ENCODE measurements around the gene GSN. TPM values are rescaled to one million over a fixed set of nuclear protein-coding genes. Genes with fewer than 3 reads are reported as not detected.

GSN gene
- total RNA-seq, 2 experiments from 2014 or later: 2.6 to 2.7 TPM

- H3K27ac Mint-ChIP-seq: no peak overlapping the region
- H3K4me3 ChIP-seq (ENCODE audit: low read length): no peak overlapping the region
- CTCF ChIA-PET: interaction anchor here (1.0 kb wide), 1 partner anchor 9 kb away, joined by 3 read pairs; no protein-coding TSS in a partner anchor
- DNase-seq: no peak
- no peak overlapping the region for H3K4me3 Mint-ChIP-seq
- H3K27ac ChIP-seq (ENCODE audit: low read depth in 1 of 2, low read length in 2 of 2): no peak overlapping the region
- no peaks in the 10 kb centered on the region for H3K36me3 ChIP-seq (ENCODE audit: insufficient read depth, low read length)
- intact Hi-C loops (cut with DNase I, micrococcal nuclease): no loop called here
- no peaks in the 10 kb centered on the region for H3K27me3 ChIP-seq (ENCODE audit: control insufficient read depth in 1 of 2, insufficient read depth in 2 of 2, low read length in 2 of 2)
- no peaks in the 10 kb centered on the region for H3K9me3 ChIP-seq (ENCODE audit: control insufficient read depth in 1 of 2, insufficient read depth in 1 of 2, low read length in 2 of 2)
- no peaks in the 10 kb centered on the region for H3K4me1 Mint-ChIP-seq (ENCODE audit: low read depth)
- H3K4me1 ChIP-seq (ENCODE audit: insufficient read depth, low read length): no peaks in the 10 kb centered on the region
- TF ChIP-seq CTCF (IDR thresholded peaks at IDR 0.05): no peak
- POLR2A ChIA-PET: no interaction called here
- H3K27me3 Mint-ChIP-seq: no peaks in the 10 kb centered on the region
- H3K9me3 Mint-ChIP-seq: no peaks in the 10 kb centered on the region
- ATAC-seq (ENCODE audit: poor library complexity): no peak
- H3K36me3 Mint-ChIP-seq (ENCODE audit: low read depth): no peaks in the 10 kb centered on the region
Measured at GRCh38 chr9:121225240-121225639, 42.7 kb upstream of the GSN start.

- H3K4me3 Mint-ChIP-seq: no peak overlapping the region
- DNase-seq (no peak), ATAC-seq (ENCODE audit: poor library complexity) (no peak)
- Histone ChIP-seq H3K27ac (ENCODE audit: low read depth in 1 of 2, low read length in 2 of 2) (no peak overlapping the region), H3K4me1 (ENCODE audit: insufficient read depth, low read length) (no peaks in the 10 kb centered on the region), H3K27me3 (ENCODE audit: control insufficient read depth in 1 of 2, insufficient read depth in 2 of 2, low read length in 2 of 2) (no peaks in the 10 kb centered on the region), H3K36me3 (ENCODE audit: insufficient read depth, low read length) (no peaks in the 10 kb centered on the region), H3K4me3 (ENCODE audit: low read length) (no peak overlapping the region), H3K9me3 (ENCODE audit: control insufficient read depth in 1 of 2, insufficient read depth in 1 of 2, low read length in 2 of 2) (no peaks in the 10 kb centered on the region)
- H3K27me3 Mint-ChIP-seq: no peaks in the 10 kb centered on the region
- no peak overlapping the region for H3K27ac Mint-ChIP-seq
- POLR2A ChIA-PET: no interaction called here
- no peaks in the 10 kb centered on the region for H3K9me3 Mint-ChIP-seq
- intact Hi-C loops (cut with DNase I, micrococcal nuclease): no loop called here
- CTCF ChIA-PET: no interaction called here
- no peak for TF ChIP-seq CTCF (IDR thresholded peaks at IDR 0.05)
- no peaks in the 10 kb centered on the region for H3K36me3 Mint-ChIP-seq (ENCODE audit: low read depth)
- no peaks in the 10 kb centered on the region for H3K4me1 Mint-ChIP-seq (ENCODE audit: low read depth)
Measured at GRCh38 chr9:121226175-121226574, 41.8 kb upstream of the GSN start.

GRCh38 chr9:121227862-121228261 lies 40.1 kb upstream of the GSN start:
- Histone ChIP-seq H3K36me3 (ENCODE audit: insufficient read depth, low read length) (peaks cover 3% of the 10 kb centered on the region), H3K4me3 (ENCODE audit: low read length) (no peak overlapping the region), H3K27me3 (ENCODE audit: control insufficient read depth in 1 of 2, insufficient read depth in 2 of 2, low read length in 2 of 2) (no peaks in the 10 kb centered on the region), H3K9me3 (ENCODE audit: control insufficient read depth in 1 of 2, insufficient read depth in 1 of 2, low read length in 2 of 2) (no peaks in the 10 kb centered on the region), H3K27ac (ENCODE audit: low read depth in 1 of 2, low read length in 2 of 2) (no peak overlapping the region), H3K4me1 (ENCODE audit: insufficient read depth, low read length) (no peaks in the 10 kb centered on the region)
- DNase-seq (no peak), ATAC-seq (ENCODE audit: poor library complexity) (no peak)
- intact Hi-C loops (cut with DNase I, micrococcal nuclease): no loop called here
- no peak overlapping the region for H3K4me3 Mint-ChIP-seq
- ChIA-PET POLR2A (no interaction called here), CTCF (no interaction called here)
- no peak for TF ChIP-seq CTCF (IDR thresholded peaks at IDR 0.05)
- no peaks in the 10 kb centered on the region for H3K4me1 Mint-ChIP-seq (ENCODE audit: low read depth)
- no peaks in the 10 kb centered on the region for H3K9me3 Mint-ChIP-seq
- no peaks in the 10 kb centered on the region for H3K36me3 Mint-ChIP-seq (ENCODE audit: low read depth)
- H3K27ac Mint-ChIP-seq: no peak overlapping the region
- no peaks in the 10 kb centered on the region for H3K27me3 Mint-ChIP-seq

All from CD4-positive, alpha-beta T cell (primary cell).